ENCODE data around the gene KLHL29. TPM values are rescaled to one million over a fixed set of nuclear protein-coding genes. Genes with fewer than 3 reads are reported as not detected.

Gene KLHL29
- total RNA-seq, 2 experiments from 2014 or later, result 2.5 to 2.7 TPM

GRCh38 chr2:23496456-23496855 is 111.5 kb downstream of the KLHL29 start:
- Mint-ChIP-seq H3K9me3 (no peaks in the 10 kb centered on the region), H3K36me3 (ENCODE audit: low read depth) (no peaks in the 10 kb centered on the region), H3K4me3 (no peak overlapping the region), H3K27me3 (peaks cover 16% of the 10 kb centered on the region), H3K27ac (no peak overlapping the region), H3K4me1 (ENCODE audit: low read depth) (peaks cover 24% of the 10 kb centered on the region)
- Histone ChIP-seq H3K36me3 (ENCODE audit: insufficient read depth, low read length) (no peaks in the 10 kb centered on the region), H3K4me3 (ENCODE audit: low read length) (no peak overlapping the region), H3K9me3 (ENCODE audit: control insufficient read depth in 1 of 2, insufficient read depth in 1 of 2, low read length in 2 of 2) (no peaks in the 10 kb centered on the region), H3K27me3 (ENCODE audit: control insufficient read depth in 1 of 2, insufficient read depth in 2 of 2, low read length in 2 of 2) (peaks cover 0 to under 1% of the 10 kb centered on the region in 2 experiments), H3K4me1 (ENCODE audit: insufficient read depth, low read length) (peaks cover 29% of the 10 kb centered on the region), H3K27ac (ENCODE audit: low read depth in 1 of 2, low read length in 2 of 2) (no peak overlapping the region)
- intact Hi-C loops (cut with DNase I, micrococcal nuclease), result no loop called here
- no peak for ATAC-seq (ENCODE audit: poor library complexity)
- ChIA-PET CTCF (no interaction called here), POLR2A (no interaction called here)
- DNase-seq, result no peak
- TF ChIP-seq CTCF (IDR thresholded peaks at IDR 0.05), result no peak

GRCh38 chr2:23497063-23497462 is 112.1 kb downstream of the KLHL29 start:
- H3K4me3 ChIP-seq (ENCODE audit: low read length), result no peak overlapping the region
- peaks cover 29% of the 10 kb centered on the region for H3K4me1 ChIP-seq (ENCODE audit: insufficient read depth, low read length)
- no peaks in the 10 kb centered on the region for H3K9me3 ChIP-seq (ENCODE audit: control insufficient read depth in 1 of 2, insufficient read depth in 1 of 2, low read length in 2 of 2)
- Mint-ChIP-seq H3K4me1 (ENCODE audit: low read depth) (peaks cover 24% of the 10 kb centered on the region), H3K27me3 (peaks cover 10% of the 10 kb centered on the region), H3K36me3 (ENCODE audit: low read depth) (no peaks in the 10 kb centered on the region), H3K9me3 (no peaks in the 10 kb centered on the region), H3K27ac (peak overlapping the region; percentile 8), H3K4me3 (peak overlapping the region; percentile 21)
- DNase-seq (peak in 5 of 14 experiments; percentile 2 to 23 (median 16)), ATAC-seq (ENCODE audit: poor library complexity) (peak; percentile 44)
- CTCF ChIA-PET, result no interaction called here
- POLR2A ChIA-PET, result no interaction called here
- intact Hi-C loops (cut with DNase I, micrococcal nuclease), result no loop called here
- H3K36me3 ChIP-seq (ENCODE audit: insufficient read depth, low read length), result no peaks in the 10 kb centered on the region
- no peaks in the 10 kb centered on the region for H3K27me3 ChIP-seq (ENCODE audit: control insufficient read depth in 1 of 2, insufficient read depth in 2 of 2, low read length in 2 of 2)
- H3K27ac ChIP-seq (ENCODE audit: low read depth in 1 of 2, low read length in 2 of 2), result no peak overlapping the region
- no peak for TF ChIP-seq CTCF (IDR thresholded peaks at IDR 0.05)

- Mint-ChIP-seq H3K4me3 (no peak overlapping the region), H3K27me3 (peaks cover 5% of the 10 kb centered on the region), H3K36me3 (ENCODE audit: low read depth) (no peaks in the 10 kb centered on the region), H3K27ac (peak overlapping the region; percentile 8), H3K4me1 (ENCODE audit: low read depth) (peaks cover 24% of the 10 kb centered on the region), H3K9me3 (no peaks in the 10 kb centered on the region)
- DNase-seq (no peak), ATAC-seq (ENCODE audit: poor library complexity) (no peak)
- H3K36me3 ChIP-seq (ENCODE audit: insufficient read depth, low read length), result no peaks in the 10 kb centered on the region
- TF ChIP-seq CTCF (IDR thresholded peaks at IDR 0.05), result no peak
- ChIA-PET POLR2A (no interaction called here), CTCF (no interaction called here)
- H3K4me3 ChIP-seq (ENCODE audit: low read length), result no peak overlapping the region
- no peak overlapping the region for H3K27ac ChIP-seq (ENCODE audit: low read depth in 1 of 2, low read length in 2 of 2)
- no peaks in the 10 kb centered on the region for H3K9me3 ChIP-seq (ENCODE audit: control insufficient read depth in 1 of 2, insufficient read depth in 1 of 2, low read length in 2 of 2)
- H3K27me3 ChIP-seq (ENCODE audit: control insufficient read depth in 1 of 2, insufficient read depth in 2 of 2, low read length in 2 of 2), result no peaks in the 10 kb centered on the region
- peaks cover 29% of the 10 kb centered on the region for H3K4me1 ChIP-seq (ENCODE audit: insufficient read depth, low read length)
- intact Hi-C loops (cut with DNase I, micrococcal nuclease), result no loop called here
These were observed 112.6 kb downstream of the KLHL29 start for GRCh38 chr2:23497536-23497935.
